GM19452 (cell line): ENCODE measurements around the gene PTPRS.
"Not testable (repeated sequence)": the region's sequence is repeated elsewhere in the genome, so short reads cannot be mapped to it uniquely, and the experiment has no call there.

Experiments
- ATAC-seq: cut with Tn5 transposase; IDR thresholded peaks from one replicate; pipeline ENCODE4 v1.9.1; 2021; ENCODE audit not compliant: unreplicated experiment

Gene PTPRS

DNA sequence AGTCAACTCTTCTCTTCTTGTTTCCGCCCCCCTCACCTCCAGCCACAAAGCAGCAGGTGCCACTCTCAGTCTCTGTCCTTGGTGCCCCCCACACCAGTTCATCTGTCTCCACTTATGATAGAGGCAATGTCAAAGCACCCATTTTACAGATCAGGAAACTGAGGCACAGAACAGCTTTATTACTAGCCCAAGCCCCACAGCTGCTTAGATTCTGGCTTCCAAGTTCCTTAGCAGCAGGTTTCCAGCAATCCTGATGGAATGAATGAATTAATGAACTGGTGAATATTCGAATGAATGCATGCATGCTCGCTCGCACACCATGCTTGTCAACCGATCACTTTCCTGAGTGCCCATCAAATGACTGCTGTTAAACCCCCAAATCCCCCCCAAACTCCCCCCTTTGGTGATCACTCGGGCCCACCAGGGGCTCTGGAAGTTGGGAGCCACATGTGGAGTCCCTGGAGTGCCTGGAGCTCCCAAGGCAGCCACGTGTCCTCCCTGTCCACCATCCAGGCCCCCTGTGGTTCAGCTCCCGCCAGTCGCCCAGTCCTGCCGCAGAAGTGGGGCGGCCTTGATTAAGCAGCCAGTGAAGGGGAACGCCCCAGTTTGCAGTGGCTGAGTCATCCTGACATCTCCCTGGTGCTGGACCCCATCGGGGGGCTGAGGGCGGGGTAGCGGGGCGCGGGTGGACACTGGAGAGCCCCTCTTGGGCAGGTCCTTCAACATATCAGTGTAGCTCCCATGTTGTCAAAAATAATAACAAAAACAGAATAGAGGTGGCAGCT lies 6.8 kb downstream of the PTPRS start:
- ATAC-seq: no peak

GRCh38 chr19:5332501-5332900 lies 8.1 kb downstream of the PTPRS start:
- no peak for ATAC-seq

- ATAC-seq: no peak
Measured at GRCh38 chr19:5331790-5332189, 8.8 kb downstream of the PTPRS start.

DNA sequence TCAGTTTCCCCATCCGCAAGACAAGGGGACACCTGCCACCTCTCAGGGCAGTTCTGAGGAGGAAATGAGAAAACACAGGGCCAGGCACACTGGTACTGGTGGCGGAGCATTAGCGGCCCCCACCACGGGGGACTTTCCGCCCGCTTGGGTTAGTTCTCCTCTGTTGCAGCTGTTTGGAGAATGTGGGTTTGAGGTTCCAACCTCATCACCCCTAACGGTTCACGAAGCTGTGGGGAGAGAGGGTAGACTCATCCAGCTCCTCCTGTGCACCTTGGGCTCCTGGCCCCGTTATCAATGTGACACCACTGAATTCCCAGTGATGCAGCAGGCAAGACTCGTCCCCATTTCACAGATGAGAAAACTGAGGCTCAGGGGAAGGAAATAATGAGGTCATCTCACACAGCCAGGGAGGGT lies 10.3 kb downstream of the PTPRS start:
- no peak for ATAC-seq

DNA sequence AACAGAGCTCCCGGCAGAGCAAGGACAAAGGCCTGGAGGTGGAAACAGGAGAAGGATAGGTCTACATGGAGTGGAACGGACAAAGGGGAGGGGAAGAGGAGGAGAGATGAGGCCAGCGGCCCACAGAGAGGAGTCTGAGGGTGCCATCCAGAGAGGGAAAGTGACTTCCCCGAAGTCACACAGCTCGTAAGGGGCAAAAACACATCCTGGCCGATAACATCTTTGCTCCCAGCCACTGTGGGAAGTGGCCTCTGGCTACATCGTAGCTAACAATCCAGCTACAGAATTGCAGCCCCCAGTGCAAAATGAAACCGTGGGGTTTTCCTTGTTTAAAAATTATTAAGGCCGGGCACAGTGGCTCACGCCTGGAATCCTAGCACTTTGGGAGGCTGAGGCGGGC lies 11.5 kb downstream of the PTPRS start:
- no peak for ATAC-seq

GRCh38 chr19:5328407-5328806 lies 12.2 kb downstream of the PTPRS start:
- ATAC-seq: not testable (repeated sequence)

- no peak for ATAC-seq
Measured at GRCh38 chr19:5326986-5327623, 13.5 kb downstream of the PTPRS start.

DNA sequence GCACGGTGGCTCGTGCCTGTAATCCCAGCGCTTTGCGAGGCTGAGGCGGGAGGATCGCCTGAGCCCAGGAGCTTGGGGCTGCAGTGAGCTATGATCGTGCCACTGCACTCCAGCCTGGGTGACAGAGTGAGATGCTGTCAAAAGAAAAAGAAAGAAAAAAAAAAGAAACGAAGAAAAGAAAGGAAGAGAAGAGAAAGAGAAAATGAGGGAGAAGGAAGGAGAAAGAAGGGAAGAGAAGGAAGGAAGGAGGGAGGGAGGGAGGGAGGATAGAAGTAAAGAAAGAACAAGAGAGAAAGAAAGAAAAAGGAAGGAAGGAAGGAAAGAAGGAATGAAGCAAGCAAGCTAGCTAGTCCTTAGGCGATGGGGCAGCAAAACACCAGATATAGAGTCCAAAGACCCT lies 14.1 kb downstream of the PTPRS start:
- no peak for ATAC-seq

DNA sequence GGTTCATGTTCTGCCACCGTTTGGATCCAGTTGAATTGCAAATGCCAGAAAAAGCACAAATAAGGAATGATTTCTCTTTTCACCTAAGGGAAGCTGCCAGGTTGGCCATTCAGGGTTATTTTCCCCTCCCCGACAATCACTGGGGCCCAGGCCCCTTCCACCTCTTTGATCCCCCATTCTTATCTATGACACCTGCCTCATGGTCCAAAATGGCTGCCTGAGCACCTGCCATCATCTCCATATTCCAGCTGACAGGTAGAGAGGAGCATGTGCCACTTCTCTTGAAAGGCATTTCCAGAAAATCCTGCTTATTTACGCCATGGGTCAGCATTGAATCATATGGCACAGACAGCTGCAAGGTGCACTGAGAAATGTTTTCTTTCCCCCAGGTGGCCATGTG lies 15.7 kb downstream of the PTPRS start:
- ATAC-seq: no peak

GRCh38 chr19:5323475-5323811 lies 17.2 kb downstream of the PTPRS start:
- ATAC-seq: no peak

DNA sequence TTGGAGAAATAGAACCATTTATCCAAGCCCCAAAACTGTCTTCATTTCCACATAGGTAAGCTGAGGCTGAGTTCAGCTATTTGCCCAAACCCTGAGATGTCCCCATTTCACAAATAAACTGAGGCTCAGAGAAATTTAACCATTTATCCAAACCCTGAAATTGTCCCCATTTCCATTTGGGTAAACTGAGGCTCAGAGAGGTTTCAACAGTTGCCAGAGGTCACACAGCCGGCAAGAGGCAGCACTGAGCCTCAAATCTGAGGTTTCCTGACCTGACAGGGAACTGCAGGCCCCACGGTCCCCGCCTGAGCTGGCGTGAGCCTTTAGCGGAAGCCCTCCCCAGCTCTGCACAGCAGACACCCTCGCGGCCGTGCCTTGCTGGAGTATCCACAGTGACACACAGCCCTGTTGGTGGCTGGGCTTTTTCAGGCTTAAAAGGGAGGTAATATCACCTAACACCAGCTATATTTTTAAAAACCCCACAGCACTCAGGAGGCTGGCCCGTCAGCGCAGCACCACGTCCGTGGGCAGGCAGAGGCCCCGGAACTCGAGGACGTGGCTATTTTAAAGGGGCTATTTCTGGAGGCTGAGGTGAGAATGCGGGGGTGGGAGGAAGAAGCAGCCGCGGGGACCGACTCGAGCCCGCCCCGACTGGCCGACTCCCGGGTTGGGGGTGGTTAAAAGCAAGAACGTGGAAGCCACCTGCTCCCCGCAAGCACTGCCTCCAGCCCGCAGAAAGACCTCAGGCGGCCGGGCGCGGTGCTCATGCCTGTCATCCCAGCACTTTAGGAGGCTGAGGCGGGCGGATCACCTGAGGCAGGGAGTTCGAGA lies 18.5 kb downstream of the PTPRS start:
- no peak for ATAC-seq

GRCh38 chr19:5321066-5321642 lies 19.5 kb downstream of the PTPRS start:
- no peak for ATAC-seq

- no peak for ATAC-seq
Measured at GRCh38 chr19:5319516-5319915, 21.1 kb downstream of the PTPRS start.

- ATAC-seq: no peak
Measured at GRCh38 chr19:5318306-5318705, 22.3 kb downstream of the PTPRS start.

- no peak for ATAC-seq
Measured at GRCh38 chr19:5317321-5317720, 23.3 kb downstream of the PTPRS start.

DNA sequence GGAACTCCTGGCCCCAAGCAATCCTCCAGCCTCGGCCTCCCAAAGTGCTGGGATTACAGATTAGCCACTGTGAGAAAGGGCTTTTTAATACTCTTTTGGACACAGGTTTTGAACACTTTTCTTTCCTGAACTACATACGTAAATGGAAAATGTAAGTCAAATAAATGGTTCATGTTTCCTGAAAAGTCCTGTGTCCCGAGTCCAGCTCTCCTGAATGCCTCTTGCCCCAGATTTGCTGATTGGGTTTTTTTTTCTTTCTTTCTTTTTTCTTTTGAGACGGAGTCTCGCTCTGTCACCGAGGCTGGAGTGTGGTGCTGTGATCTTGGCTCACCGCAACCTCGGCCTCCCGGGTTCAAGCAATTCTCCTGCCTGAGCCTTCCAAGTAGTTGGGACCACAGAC lies 24.5 kb downstream of the PTPRS start:
- no peak for ATAC-seq

GRCh38 chr19:5314907-5315298 lies 25.7 kb downstream of the PTPRS start:
- no peak for ATAC-seq

- ATAC-seq: no peak
Measured at GRCh38 chr19:5314012-5314906, 26.4 kb downstream of the PTPRS start.

GRCh38 chr19:5313307-5313706 lies 27.3 kb downstream of the PTPRS start:
- ATAC-seq: no peak

- no peak for ATAC-seq
Measured at GRCh38 chr19:5312058-5312457, 28.6 kb downstream of the PTPRS start.
